Measurements from ENCODE around the gene HNRNPUL1. TPM values are rescaled to one million over a fixed set of nuclear protein-coding genes. Genes with fewer than 3 reads are reported as not detected.

HNRNPUL1 gene
- total RNA-seq, 4 donors from 2014 or later: 148 to 207 (median 179) TPM

DNA sequence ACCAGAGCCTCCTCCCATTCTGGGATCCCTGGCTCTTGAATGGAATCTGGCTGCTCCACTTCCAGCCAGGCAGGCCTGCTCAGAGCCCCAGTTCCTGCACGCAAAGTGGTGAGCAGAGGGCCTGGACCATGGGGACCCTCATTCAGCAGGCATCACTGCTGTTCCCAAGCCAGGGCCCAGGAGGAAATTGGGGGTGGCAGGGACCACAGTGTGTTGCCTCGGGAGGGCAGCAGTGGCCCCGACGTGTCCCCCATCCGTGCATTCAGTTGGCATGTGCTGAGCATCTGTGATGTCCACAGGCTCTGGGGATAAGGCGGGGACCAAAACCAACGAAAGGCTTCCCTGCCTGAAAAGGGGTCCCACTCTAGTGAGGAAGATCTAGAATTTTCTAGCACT is 57.0 kb downstream of the HNRNPUL1 start:
- Histone ChIP-seq H3K36me3 (peaks cover 30 to 65% (median 61%) of the 10 kb centered on the region in 4 donors), H3K27me3 (no peaks in the 10 kb centered on the region), H3K4me3 (no peak overlapping the region), H3K9me3 (no peaks in the 10 kb centered on the region), H3K4me1 (peaks cover 48 to 53% (median 51%) of the 10 kb centered on the region in 4 donors), H3K27ac (replicated peaks in 1 of 4) (peak overlapping the region in 3 of 4 donors; percentile 83 to 86 (median 84))
- intact Hi-C loops (cut with DNase I): no loop called here
- DNase-seq (ENCODE audit: extremely low spot score): no peak
- 66% methylated on average over 5 of the region's 7 CpGs for WGBS
- TF ChIP-seq POLR2A (IDR thresholded peaks at IDR 0.05; ENCODE audit: low read depth) (no peak), POLR2AphosphoS5 (IDR thresholded peaks at IDR 0.05) (no peak), EP300 (IDR thresholded peaks at IDR 0.05) (no peak)
- TF ChIP-seq, protein P1, sequence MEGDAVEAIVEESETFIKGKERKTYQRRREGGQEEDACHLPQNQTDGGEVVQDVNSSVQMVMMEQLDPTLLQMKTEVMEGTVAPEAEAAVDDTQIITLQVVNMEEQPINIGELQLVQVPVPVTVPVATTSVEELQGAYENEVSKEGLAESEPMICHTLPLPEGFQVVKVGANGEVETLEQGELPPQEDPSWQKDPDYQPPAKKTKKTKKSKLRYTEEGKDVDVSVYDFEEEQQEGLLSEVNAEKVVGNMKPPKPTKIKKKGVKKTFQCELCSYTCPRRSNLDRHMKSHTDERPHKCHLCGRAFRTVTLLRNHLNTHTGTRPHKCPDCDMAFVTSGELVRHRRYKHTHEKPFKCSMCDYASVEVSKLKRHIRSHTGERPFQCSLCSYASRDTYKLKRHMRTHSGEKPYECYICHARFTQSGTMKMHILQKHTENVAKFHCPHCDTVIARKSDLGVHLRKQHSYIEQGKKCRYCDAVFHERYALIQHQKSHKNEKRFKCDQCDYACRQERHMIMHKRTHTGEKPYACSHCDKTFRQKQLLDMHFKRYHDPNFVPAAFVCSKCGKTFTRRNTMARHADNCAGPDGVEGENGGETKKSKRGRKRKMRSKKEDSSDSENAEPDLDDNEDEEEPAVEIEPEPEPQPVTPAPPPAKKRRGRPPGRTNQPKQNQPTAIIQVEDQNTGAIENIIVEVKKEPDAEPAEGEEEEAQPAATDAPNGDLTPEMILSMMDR (IDR thresholded peaks at IDR 0.05): no peak

DNA sequence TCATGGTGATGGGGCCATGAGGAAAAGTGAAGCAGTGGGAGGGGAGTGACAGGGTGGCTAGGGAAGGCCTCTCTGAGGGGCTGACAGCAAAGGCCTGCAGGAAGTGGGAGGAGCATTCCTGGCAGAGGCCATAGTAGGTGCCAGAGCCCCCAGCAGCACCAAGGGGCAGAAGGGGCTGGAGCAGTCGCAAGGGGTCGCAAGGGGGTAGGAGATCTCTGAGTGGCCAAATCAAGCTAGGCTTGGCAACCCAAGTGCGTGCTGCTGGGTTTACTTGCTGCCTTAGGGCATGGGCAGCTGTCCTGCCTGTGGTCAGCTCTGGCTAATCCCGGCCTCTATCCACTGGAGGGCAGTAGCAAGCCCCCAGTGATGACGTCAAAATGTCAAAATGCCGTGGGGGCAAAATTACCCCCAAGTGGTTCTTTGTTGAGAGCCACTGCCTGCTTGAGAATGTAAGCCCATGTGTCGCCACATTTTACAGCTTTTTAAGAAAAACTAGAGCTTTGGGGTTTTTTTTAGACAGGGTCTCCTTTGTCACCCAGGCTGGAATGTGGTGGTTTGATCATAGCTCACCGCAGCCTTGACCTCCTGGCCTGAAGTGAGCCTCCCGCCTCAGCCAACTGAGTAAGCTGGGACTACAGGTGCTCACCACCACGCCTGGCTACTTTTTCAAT is 57.6 kb downstream of the HNRNPUL1 start:
- TF ChIP-seq EP300 (IDR thresholded peaks at IDR 0.05) (no peak), POLR2AphosphoS5 (IDR thresholded peaks at IDR 0.05) (peak in 1 of 2 donors; percentile 35)
- TF ChIP-seq, protein P1 (IDR thresholded peaks at IDR 0.05): peak; percentile 53 to 77 (median 71)

DNA sequence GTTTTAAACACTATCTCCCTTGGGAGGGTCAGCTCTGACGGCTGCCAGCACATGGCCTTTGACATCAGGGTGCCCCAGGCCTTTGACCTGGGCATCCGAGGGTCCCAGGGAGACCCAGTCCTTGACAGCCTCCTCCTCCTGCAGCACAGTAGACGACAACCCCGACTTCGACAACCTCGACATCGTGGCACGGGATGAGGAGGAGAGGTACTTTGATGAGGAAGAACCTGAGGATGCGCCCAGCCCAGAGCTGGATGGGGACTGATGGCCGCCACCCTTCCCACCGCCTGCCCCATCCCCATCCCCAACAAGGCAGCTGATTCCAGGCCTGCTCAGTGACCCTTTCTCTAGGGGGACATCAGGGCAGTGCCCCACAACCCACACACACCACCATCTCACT is 58.3 kb downstream of the HNRNPUL1 start:
- TF ChIP-seq EP300 (IDR thresholded peaks at IDR 0.05): no peak
- TF ChIP-seq POLR2AphosphoS5 (IDR thresholded peaks at IDR 0.05): no peak
- TF ChIP-seq POLR2A (IDR thresholded peaks at IDR 0.05; ENCODE audit: low read depth): no peak
- TF ChIP-seq, protein P1 (IDR thresholded peaks at IDR 0.05): no peak

More for the DNA sequence above, 57.6 kb downstream of the HNRNPUL1 start:
- no peaks in the 10 kb centered on the region for H3K9me3 ChIP-seq
- no peaks in the 10 kb centered on the region for H3K27me3 ChIP-seq
- H3K36me3 ChIP-seq: peaks cover 25 to 60% (median 56%) of the 10 kb centered on the region in 4 donors
- intact Hi-C loops (cut with DNase I): no loop called here
- WGBS: 51% methylated on average over 10 of the region's 10 CpGs
- no peak overlapping the region for H3K4me3 ChIP-seq
- H3K4me1 ChIP-seq: peaks cover 54 to 59% (median 57%) of the 10 kb centered on the region in 4 donors
- DNase-seq (ENCODE audit: extremely low spot score): no peak
- peak overlapping the region; percentile 78 to 86 (median 84) for H3K27ac ChIP-seq (replicated peaks in 1 of 4)

DNA sequence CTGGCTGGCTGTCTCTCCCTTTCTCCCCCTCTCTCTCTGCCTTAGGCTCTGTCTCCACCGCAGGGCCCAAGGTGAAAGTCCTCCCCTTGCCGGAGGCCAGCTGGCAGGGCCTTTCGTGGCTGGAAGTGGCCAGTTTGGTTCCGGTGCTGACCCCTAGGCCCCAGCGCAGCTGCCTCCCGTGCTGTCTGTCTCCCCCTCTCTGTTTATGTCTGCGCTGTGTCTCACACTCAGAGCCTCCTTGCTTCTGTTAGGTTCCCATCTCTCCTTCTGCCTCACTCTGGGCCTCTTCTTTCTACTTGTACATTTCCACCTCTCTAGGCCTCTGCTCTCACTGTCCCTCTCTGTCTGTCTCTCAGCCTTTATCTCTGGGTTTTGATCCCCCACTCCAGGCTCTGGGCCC is 58.9 kb downstream of the HNRNPUL1 start:
- 50% methylated on average over 7 of the region's 7 CpGs for WGBS
- Histone ChIP-seq H3K27ac (replicated peaks in 1 of 4) (peak overlapping the region; percentile 78 to 86 (median 84)), H3K4me1 (peaks cover 66 to 71% (median 69%) of the 10 kb centered on the region in 4 donors), H3K36me3 (peaks cover 15 to 49% (median 45%) of the 10 kb centered on the region in 4 donors), H3K4me3 (no peak overlapping the region), H3K9me3 (no peaks in the 10 kb centered on the region), H3K27me3 (no peaks in the 10 kb centered on the region)
- intact Hi-C loops (cut with DNase I): no loop called here
- TF ChIP-seq EP300 (IDR thresholded peaks at IDR 0.05) (no peak), POLR2A (IDR thresholded peaks at IDR 0.05; ENCODE audit: low read depth) (no peak), POLR2AphosphoS5 (IDR thresholded peaks at IDR 0.05) (no peak)
- TF ChIP-seq, protein P1 (IDR thresholded peaks at IDR 0.05): no peak
- DNase-seq (ENCODE audit: extremely low spot score): no peak

More for the DNA sequence above, 58.3 kb downstream of the HNRNPUL1 start:
- Histone ChIP-seq H3K4me1 (peaks cover 61 to 66% (median 63%) of the 10 kb centered on the region in 4 donors), H3K27ac (replicated peaks in 1 of 4) (peak overlapping the region; percentile 78 to 86 (median 84)), H3K4me3 (no peak overlapping the region), H3K27me3 (no peaks in the 10 kb centered on the region), H3K36me3 (peaks cover 18 to 53% (median 49%) of the 10 kb centered on the region in 4 donors), H3K9me3 (no peaks in the 10 kb centered on the region)
- no peak for DNase-seq (ENCODE audit: extremely low spot score)
- intact Hi-C loops (cut with DNase I): no loop called here
- 97% methylated on average over 11 of the region's 11 CpGs for WGBS
